ENCODE data around the gene KLHDC4.

- TF ChIP-seq EZH2phosphoT487 (IDR thresholded peaks at IDR 0.05; ENCODE audit: borderline replicate concordance, low read depth, low read length) (no peak), CTCF (conservative IDR thresholded peaks at IDR 0.05; ENCODE audit: low read length) (no peak)
Measured at GRCh38 chr16:87741700-87742415, 23.9 kb downstream of the KLHDC4 start.

Data from OCI-LY7 (cell line).